SIG-M5 treated with dmso at 0.1 percent for 504 hours (cell line): ENCODE data around the gene GTF2A1L.
"Not testable (repeated sequence)": the region's sequence is repeated elsewhere in the genome, so short reads cannot be mapped to it uniquely, and the experiment has no call there.

ENCODE experiments used
- DNase-seq: peaks from one replicate; lab custom pipeline; 2025; ENCODE audit not compliant: unreplicated experiment; lab: John Stamatoyannopoulos, UW

GTF2A1L gene, protein sequence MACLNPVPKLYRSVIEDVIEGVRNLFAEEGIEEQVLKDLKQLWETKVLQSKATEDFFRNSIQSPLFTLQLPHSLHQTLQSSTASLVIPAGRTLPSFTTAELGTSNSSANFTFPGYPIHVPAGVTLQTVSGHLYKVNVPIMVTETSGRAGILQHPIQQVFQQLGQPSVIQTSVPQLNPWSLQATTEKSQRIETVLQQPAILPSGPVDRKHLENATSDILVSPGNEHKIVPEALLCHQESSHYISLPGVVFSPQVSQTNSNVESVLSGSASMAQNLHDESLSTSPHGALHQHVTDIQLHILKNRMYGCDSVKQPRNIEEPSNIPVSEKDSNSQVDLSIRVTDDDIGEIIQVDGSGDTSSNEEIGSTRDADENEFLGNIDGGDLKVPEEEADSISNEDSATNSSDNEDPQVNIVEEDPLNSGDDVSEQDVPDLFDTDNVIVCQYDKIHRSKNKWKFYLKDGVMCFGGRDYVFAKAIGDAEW

DNA sequence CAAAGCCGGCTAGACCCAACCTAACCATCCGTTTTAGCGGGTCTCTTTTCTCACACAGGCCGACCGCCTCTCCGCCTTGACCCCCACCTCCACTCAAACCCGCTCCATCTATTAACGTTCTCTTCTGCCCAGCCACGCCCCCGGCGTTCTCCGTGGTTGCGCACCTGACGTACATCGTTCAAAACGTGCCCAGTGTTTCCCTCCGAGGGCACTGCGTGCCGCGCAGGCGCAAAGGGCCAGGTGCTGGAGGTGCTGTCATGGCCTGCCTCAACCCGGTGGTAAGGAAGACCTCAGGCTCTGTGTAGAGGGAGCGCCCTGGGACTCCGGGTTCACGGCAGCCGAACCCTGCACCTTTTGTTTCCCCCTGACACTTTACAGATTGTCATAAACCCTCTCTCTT, at the start of gene GTF2A1L:
Gene GTF2A1L (plus strand): TSS at position 239 of the 400 bp plus-strand sequence. CDS start 19 bp downstream, at position 258.
- DNase-seq, result no peak

DNA sequence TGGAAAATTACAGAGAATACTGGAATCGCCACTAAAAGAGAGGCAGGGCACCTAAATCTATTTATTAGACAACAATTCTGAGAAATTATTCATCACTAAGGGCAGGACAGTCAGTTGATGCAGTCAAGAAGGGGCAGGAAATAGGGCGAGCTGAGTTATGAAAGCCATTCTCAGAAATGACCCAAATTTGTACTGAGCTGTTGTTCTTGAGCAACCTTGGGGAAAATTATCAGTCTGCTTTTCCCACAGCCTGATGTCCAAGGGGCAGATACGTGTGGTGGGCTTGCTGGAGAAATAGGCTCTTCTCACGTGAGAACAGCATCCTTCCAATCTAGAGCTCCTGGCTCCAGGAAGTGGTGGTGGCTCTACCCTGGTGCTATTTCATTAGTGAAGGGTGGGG, 49.1 kb upstream of the GTF2A1L start:
- DNase-seq, result no peak

DNA sequence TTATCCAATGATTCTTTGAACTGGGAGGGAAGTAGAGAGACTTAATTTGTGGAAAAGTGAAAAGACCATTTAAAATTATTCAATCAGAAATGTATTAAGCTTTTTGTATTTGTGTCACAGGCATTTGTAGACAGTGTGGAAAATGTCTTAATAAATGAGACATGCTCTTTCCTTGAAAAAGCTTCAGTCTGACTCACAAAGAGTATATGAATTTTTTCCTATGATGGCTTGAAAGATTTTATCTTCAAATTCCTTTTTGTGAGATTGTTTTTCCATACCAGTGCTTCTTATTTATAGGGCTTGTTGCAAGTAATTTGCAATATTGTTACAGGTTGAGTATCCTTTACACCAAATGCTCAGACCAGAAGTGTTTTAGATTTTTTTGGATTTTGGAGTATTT, 48.2 kb upstream of the GTF2A1L start:
- no peak for DNase-seq

DNA sequence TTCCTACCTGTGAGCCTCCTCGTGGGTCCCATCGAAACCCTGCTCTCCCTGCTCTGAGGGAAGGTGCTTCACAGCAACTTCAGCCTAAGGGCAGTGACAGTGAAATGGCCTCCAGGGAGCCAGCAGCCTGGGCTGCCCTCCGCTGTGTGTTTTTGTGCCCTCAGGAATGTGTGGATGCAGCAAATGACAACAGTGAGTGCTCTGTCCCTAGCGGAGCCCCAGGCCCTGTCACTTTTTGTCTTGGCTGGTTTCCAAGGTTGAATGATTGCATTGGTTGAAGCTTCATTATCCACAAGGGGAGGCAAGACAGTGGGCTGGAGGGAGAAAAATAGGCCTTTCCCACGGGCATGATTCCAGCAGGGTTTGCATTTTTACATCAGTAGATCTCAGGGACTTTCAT, 44.8 kb upstream of the GTF2A1L start:
- no peak for DNase-seq

DNA sequence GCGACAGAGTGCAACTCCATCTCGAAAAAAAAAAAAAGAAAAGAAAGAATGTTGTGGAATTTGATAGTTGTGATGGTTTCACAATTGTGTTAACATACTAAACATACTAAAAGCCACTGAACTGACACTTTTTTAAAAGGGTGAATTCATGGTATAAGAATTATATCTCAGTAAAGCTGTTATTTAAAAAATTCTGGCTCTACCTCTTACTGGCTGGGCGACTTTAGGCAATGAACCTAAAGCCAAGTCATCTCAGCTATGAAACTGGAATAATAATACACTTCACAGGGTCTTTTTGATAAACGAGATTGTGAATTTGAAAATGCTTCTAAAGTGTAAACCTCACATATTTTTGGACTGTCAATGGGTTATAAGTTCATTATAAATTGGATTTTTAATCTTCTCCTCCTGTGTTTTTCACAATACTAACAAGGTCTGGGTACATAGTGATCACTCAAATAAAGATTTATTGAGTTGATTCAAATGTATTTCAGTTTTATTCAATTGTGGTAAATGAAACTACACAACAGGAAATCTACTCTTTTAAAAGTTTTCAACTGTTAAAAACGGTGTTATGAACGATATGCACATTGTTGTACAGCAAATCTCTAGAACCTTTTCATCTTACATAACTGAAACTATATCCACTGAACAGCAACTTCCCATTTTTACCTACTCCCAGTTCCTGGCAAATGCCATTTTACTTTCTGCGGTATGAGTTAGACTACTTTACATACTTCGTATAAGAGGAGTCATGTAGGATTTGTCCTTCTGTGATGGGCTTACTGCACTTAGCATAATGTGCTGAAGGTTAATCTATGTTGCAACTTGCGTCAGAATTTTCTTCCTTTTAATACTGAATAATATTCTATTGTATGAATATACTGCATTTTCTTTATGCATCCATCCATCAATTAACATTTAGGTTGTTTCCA, 43.0 kb upstream of the GTF2A1L start:
- DNase-seq, result peak; percentile 36

DNA sequence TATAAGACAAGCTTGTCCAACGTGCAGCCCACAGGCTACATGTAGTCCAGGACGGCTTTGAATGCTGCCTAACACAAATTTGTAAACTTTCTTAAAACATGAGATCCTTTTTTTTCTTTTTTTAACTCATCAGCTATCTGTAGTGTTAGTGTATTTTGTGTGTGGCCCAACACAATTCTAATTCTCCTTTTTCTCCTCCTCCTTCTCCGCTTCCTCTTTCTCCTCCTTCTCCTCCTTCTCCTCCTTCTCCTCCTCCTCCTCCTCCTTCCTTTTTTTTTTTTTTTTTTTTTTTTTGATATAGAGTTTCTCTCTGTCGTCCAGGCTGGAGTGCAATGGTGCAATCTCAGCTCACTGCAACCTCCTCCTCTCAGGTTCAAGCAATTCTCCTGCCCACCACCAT, 39.3 kb upstream of the GTF2A1L start:
- DNase-seq, result peak; percentile 59

DNA sequence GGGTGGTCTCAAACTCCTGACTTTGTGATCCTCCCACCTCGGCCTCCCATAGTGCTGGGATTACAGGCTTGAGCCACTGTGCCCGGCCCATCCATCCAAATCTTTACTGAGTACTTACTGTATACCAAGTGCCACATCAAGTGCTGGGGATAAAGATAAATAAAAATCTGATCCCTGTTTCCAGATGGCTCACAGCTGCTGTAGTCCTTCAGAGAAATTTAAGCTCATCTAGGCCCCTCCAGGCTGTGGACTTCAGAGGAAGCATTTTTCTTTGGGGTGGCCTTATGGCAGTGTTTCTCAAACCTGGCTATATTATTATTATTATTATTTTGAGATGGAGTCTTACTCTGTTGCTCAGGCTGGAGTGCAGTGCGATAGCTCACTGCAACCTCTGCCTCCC, 33.7 kb upstream of the GTF2A1L start:
- no peak for DNase-seq

DNA sequence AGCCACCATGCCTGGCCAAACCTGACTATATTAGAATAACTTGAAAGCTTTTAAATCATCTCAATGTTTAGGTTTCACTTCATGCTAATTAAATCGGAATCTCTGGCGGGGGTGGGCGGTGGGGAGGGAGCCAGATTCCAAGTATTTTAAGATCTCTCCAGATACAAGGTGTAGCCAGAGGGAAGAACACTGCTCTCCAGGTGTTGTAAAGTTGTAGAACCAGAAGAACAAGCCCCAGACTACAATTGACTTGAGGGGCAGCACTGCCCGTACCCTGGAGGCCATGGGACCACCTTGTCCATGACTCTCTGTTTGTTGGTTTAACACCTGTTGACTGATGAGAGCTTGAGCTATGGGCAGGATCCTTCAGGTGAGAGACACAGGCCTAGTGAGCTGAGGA, 33.1 kb upstream of the GTF2A1L start:
- DNase-seq, result no peak

DNA sequence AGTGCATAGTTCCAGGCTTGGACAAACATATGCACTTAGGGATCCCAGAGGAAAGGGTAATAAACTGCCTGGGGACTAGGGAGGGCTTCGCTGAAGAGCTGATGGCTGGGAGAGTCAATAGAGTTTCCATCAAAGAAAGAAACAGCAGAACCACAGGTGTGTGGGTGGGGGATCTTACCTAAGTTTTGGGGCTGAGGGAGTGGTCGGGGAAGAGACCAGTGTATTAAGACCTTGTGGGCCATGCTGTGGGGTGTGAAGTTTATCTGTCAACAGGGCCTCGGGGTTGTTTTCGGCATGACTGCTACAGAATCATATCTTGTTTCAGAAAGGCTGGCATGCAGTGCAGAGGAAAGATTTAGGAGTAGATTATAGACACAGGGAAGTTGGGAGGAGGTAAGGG, 31.2 kb upstream of the GTF2A1L start:
- DNase-seq, result no peak

DNA sequence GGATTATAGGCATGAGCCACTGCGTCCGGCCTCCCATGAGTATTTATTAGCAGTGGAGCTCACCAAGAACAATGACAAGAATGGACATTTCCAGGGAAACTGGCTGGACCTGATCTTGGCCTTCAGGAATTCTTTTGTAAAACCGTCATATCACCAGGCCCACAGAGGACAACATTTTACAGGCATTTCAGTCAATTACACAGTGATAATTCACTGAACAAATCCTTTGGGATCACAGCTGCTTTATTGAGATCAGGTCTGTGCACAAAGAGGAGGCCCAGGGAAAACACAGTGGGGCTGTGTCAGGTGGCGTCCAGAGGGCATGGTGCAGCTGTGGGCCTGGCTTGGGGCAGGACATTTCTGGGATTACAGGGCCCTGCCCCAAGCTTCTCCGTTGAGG, 30.1 kb upstream of the GTF2A1L start:
- no peak for DNase-seq

DNA sequence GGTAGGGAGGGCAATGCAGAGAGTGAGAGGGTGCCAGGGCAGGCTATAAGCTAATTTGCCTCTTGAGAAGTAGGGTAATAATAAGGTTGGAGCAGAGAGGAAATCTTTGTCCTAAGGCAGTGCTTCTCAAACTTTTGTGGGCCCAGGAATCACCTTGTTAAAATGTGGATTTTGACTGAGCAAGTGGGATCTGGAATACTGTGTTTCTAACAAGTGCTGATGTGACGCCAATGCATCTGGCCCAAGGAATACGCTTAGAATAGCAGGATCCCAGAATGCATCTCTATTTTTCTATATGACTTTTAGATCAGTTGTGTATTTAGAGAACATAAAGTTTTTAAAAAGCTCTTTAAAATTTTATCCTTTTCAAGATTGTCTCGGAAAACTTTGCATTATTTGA, 29.7 kb upstream of the GTF2A1L start:
- no peak for DNase-seq

DNA sequence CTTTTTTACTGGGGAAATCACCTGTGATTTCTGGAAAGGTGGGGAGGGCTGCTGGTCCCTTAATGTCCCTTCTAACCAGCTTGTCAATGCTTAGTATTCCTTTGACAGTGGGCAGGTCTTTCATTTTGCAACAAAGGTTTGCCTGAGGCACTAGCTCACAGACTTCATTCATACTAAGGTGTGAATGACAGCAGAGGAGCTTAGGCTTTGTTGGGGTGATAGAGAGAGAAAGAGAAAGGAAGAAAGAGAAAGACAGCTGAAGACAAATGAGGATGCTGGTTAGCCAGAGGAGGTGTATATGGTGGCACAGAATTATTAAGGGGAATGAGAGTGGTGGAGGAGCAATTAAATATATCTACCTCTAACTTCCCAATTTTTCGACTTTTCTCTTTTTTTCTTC, 28.9 kb upstream of the GTF2A1L start:
- DNase-seq, result no peak

DNA sequence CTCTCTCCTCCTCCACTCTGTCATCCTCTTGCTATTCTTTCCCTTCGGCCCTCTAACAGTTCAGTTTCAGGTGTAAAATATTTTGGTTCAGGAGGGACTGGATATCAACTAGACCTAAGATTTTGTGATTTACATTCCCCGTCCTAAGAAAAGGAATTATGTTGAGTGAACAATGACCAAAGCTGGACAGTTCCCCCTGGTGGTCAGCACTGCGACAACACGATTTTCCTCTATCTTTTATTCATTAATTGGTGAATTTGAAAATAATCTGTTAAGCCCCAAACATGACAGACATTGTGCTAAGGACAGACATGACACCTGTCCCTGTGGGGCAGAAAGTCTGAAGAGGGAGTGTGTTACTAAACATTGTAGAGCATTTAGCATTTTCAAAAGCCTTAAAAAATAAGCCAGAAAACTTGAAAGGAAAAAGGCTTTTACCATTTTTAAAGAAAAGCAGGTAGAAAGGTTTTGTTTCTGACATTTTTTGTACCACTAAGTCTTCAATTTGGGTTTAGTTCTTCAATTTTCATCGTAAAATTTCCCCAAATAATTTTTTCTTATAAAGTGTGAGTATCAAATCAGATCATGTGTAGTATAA, 28.4 kb upstream of the GTF2A1L start:
- peak; percentile 37 for DNase-seq

DNA sequence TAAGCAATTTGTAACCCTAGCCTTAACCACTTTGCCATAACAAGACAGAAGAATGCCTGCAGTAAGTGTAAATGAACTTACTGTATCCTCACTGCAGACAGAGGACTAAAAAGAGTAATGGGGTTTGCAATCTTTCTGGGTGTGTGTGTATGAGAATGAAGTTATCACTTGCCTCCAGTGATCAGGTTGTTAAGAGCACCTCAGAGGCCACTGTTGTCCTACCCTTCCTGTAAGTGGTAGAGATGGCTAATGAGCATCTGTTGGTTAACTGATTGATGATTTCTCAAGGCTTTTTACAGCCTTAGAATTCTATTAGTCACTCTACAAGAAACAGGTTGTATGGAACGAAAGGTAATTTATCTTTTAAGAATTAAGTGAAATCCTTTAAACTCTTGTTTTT, 27.6 kb upstream of the GTF2A1L start:
- DNase-seq, result no peak

DNA sequence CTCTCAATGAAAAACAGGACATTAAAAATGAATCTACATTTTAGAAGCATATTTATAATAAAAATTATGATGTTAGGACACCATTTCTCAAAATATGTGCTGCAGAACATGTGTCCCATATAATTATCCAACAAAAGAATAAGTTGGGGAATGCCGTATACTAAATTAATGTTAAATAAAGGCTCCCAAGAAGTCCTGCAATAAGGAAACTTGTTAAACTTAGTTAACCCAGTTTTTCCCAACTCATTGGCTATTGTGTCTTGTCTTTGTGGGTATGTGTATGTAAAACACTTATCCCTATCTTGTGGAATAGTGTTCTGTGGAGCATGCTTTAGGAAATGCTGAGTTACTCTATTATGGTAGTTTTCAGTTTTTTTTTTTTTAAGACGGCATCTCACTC, 25.6 kb upstream of the GTF2A1L start:
- DNase-seq, result no peak

DNA sequence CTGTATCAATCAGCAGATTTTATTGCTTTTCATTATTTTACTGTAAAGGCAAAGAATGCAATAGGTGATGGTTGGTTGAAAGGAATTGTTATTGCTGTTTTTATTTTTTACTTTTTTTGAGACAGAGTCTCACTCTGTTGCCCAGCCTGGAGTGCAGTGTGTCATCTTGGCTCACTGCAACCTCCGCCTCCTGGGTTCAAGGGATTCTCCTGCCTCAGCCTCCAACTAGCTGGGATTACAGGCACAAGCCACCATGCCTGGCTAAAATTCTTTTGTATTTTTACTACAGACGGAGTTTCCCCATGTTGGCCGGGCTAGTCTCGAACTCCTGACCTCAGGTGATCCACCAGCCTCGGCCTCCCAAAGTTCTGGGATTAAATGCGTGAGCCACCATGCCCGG, 20.9 kb upstream of the GTF2A1L start:
- not testable (repeated sequence) for DNase-seq

DNA sequence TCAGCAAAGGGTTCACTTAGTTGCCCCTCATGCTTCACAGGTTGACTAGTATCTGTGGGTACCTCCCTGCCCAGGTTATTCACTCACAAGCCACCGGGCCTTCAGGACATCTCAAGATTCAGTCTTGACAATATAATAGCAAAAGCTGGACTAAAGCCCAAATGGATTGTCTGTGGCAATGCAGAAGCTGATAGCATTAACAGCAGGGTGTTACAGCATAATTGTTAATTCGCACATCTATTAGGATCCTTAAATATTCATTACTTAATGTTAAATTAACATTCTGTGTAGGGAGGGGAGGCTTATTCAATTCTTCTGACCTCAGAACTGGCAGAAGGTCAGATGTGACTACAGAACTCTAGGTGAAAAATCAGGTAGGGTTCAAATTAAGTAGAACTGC, 20.2 kb upstream of the GTF2A1L start:
- DNase-seq, result no peak

DNA sequence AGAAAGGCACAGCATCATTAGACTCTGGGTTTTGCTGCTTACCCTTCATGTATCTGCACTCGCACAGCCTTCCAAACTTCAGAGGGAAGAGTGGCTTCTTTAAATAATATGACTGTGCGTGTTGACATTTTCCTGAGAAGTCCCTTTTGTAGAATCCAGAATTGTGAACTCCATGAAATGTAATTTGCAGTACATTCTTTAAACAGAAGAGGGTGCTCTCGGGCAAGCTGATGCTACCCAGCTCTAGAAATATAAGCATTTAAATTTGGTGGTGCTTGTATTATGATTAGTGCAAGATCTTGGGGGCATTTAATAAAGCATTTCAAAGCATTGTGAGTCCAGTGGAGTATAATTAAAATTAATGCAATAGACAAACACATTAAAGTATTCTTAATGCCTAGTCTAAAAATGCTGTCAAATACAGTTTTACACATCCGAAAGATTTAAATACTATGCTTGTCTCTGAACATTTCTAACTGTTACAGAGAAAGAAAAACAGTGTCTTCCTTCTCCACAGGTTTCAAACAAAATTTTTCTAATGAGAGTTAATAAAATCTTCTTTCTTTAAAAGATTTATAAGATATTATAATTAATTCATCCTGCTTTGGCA, 17.3 kb upstream of the GTF2A1L start:
- peak; percentile 56 for DNase-seq

DNA sequence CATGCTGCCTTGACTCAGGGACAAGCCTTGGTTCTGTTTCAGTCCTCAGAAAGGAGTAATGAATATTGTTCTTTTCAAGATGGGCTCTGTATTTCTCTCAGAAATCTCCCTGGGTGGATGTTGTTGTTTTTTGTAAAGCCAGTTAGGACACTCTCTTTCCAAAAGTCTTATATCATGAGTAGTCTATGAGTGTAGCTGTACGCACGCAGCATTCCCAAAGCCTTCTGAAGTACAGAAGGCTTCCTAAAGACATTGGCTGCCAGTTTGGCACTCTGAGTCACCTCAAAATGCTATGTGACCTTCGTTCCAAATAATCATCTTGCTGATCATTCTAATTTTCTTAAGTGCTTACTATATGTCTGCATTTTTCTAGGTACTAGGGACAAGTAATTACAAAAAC, 16.7 kb upstream of the GTF2A1L start:
- no peak for DNase-seq

DNA sequence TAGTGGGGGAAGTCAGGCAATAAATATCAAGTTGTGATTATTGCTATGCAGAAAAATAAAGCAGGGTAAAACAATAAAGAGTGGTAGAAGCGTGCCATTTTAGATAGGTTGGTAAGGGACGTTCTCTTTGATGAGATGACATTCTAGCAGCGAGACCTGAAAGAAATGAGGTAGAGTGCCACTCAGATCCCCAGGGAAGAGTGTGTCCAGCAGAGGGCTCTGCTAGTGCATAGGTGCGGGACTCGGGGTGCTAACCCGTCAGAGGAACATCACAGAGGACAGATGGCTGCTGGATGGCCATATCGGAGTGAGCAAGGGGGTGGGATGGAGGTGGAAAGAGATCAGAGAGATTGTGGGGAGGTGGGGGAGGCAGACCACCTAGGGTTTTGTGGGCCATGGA, 16.3 kb upstream of the GTF2A1L start:
- peak; percentile 62 for DNase-seq

DNA sequence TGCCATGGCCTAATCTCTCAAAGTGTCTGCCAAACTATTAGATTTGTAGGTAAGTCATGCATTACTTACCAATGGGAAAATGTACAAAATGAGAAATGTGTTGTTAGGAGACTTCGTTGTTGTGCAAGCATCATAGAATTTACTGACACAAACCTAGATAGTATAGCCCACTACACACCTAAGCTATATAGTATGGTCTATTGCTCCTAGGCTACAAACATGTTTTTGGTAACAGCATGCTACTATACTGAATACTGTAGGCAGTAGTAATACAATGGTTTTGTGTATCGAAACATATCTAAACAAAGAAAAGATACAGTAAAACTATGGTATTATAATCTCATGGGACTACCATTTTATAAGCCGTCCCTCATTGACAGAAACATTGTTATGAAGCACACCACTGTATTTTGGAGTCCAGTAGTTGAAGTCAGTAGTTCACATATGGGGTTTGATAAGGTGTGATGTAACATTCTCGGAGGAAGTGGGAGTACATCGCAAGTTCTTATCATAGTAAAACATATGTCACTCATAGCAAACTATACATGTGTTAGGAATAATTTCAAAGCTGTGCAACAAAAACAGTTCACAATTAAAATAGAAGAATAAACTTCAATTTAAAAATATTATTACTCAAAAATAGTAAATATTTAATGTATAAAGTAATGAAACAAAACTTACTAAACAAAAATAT, 12.0 kb upstream of the GTF2A1L start:
- DNase-seq, result no peak
